ENCODE measurements around the gene VAV2.

The VAV2 gene

DNA sequence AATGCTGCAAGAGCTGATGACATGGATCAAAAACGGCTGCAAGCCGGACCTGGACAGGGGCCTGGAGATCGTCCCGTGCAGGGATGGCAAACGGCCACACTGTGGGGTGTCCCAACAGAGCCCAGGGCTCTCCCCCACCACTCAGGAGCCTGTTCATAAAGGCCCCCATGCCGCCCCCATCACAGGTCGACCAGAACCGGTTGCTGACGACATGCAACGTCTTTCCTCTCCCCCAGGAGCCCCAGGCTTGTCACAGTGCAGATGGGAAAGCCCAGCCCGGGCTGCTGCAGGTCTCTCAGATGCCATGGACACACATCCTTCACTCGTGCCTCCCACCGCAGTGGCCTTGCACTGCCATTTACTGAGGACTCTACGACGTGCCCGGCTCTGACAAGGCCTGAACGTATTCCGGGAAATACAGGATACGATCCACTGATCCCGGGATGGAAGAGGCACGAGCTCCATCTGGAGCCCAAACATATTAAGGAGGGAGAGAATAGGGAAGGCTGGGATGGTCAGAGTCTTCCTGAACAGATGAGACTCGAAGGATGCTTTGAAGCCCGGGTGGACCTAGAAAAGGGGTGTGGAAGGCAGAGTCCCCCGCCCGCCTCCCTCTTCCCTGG is 177.4 kb downstream of the VAV2 start:
- Mint-ChIP-seq H3K27me3 (no peaks in the 10 kb centered on the region), H3K4me3 (no peak overlapping the region), H3K27ac (no peak overlapping the region), H3K9me3 (no peaks in the 10 kb centered on the region), H3K4me1 (no peaks in the 10 kb centered on the region), H3K36me3 (no peaks in the 10 kb centered on the region)

DNA sequence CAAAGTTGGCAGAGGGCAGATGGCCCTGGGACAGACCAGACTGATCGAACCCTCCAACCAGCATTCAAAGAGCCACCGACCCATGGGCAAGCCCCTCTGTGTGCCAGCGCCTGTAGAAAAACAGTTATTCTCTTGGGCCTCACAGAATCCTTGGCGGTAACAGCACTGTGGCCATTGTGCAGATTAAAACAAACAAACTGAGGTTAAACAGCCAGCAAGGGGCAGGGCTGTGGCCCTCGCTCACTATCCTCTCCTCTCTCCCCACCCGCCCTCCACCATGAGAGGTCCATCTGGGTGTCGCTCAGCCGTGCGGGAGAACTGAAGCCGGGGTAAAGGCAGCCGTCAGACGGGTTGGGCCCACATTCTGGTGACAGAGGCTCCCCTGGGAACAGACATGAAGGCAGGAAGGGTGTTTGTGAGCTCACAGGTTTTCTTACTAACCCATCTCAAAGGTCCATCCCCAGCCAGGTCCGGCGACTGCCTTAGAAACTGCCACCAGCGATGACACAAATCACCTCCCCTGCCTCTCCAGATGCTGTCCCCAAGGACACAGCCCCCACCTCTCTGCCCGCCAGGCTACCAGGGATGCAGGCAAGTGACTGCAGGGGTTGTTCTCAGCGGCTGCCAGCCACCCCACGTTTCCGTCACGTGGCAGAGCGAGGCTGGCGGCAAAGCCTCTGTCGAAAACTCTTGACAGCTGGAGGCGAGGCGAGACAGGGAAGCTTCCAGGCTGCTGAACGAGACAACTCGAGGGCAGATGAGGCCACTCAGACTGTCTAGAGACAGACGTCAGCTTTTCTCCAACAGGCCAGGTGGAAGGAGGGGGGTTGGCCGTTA is 178.2 kb downstream of the VAV2 start:
- Mint-ChIP-seq H3K4me1 (no peaks in the 10 kb centered on the region), H3K27me3 (no peaks in the 10 kb centered on the region), H3K4me3 (no peak overlapping the region), H3K9me3 (no peaks in the 10 kb centered on the region), H3K36me3 (no peaks in the 10 kb centered on the region), H3K27ac (no peak overlapping the region)

DNA sequence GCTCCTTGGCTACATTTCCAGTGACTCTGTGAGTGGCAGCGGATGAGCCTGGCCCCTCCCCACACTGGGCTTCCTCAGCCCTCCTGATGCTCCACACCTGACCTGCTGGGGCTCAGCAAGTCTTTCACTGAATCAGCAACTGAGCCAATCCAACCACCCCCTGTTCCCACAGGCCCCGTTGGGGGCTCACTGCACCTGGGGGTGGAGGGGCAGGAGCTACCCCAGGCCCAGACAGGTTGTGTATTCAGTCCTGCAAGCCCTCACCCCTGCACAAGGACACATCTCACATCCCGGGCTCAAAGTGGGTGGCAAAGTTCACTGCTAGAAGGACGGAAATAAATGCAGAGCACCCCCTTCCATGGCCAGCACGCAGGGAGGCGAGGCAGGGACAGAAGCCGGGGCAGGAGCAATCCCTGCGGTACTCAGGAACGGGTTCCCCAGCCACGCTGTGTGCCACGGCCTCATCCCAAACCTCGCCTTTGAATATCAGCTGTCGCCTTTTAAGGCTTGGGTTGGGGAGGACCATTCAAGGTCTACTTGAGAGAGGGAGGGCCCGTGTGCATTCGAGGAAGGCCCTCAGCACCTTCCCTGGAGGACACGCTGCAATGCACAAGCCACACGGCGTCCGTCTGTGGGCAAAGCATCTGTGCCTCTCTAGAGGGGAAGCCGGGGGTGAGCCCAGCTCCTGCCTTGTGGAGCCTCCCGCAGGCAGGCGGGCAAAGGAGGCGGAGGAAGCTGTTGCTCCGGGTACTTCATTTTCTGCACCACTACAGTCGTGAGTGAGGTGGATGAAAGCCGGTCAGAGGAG is 179.0 kb downstream of the VAV2 start:
- Mint-ChIP-seq H3K27me3 (no peaks in the 10 kb centered on the region), H3K4me3 (no peak overlapping the region), H3K27ac (no peak overlapping the region), H3K9me3 (no peaks in the 10 kb centered on the region), H3K4me1 (no peaks in the 10 kb centered on the region), H3K36me3 (no peaks in the 10 kb centered on the region)

DNA sequence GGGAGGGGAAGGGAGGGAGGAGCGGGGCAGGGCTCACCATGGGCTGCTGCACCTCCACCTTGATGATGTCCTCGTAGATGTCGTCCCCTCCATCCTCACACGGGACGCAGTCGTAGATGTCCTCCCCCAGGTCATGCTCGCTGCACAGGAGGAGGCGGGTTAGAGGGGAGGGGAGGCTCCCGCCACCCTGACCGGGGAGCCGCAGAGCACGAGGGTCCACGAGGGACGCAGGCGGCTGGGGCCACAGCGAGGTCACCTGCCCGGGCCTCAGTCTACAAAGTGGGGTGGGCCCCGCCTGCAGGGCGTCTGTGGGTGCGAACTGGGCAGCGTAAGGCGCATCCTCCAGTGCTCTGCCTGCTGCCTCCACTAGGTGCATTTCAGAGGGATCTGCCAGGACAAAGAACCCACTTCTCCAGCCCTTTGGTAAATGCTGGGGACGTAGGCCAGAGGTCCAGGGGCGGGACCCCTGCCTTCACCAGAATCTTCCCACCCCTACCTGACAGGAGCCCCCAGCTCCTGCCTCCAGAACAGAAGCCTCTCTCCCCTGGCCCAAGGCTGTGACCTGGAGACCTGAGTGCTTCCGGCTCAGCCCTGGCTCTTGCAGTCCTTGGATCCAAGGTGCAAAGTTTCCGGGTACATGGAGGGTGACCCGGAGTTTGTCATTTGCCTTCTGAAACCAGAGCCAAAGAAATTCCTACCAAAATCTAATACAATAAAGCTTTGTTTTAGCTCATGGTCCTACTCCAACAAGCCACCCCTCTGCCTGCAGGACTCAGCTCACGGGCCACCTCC is 179.9 kb downstream of the VAV2 start:
- Mint-ChIP-seq H3K9me3 (no peaks in the 10 kb centered on the region), H3K27ac (no peak overlapping the region), H3K4me3 (no peak overlapping the region), H3K27me3 (no peaks in the 10 kb centered on the region), H3K4me1 (no peaks in the 10 kb centered on the region), H3K36me3 (no peaks in the 10 kb centered on the region)

DNA sequence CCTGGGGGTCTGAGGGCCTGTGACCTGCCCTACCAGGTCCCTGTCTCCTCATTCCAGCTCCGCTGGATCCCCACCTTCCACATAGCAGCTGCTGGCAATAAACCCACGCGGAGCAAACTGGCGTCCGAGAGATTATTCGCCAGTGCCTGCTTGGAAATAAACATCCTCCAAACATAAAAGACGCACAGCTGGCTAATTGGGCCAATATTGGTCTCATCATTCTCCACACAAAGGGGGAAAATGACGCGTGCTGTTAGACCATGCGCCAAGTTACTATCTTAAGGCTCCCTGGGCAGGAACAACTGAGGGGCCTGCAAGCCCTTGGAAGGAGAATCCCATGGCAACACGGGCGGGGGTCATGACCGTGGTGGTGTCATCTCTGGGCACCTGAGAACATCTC is 180.7 kb downstream of the VAV2 start:
- H3K27ac Mint-ChIP-seq, result no peak overlapping the region
- no peaks in the 10 kb centered on the region for H3K9me3 Mint-ChIP-seq
- no peak overlapping the region for H3K4me3 Mint-ChIP-seq
- no peaks in the 10 kb centered on the region for H3K27me3 Mint-ChIP-seq
- no peaks in the 10 kb centered on the region for H3K36me3 Mint-ChIP-seq
- H3K4me1 Mint-ChIP-seq, result no peaks in the 10 kb centered on the region

DNA sequence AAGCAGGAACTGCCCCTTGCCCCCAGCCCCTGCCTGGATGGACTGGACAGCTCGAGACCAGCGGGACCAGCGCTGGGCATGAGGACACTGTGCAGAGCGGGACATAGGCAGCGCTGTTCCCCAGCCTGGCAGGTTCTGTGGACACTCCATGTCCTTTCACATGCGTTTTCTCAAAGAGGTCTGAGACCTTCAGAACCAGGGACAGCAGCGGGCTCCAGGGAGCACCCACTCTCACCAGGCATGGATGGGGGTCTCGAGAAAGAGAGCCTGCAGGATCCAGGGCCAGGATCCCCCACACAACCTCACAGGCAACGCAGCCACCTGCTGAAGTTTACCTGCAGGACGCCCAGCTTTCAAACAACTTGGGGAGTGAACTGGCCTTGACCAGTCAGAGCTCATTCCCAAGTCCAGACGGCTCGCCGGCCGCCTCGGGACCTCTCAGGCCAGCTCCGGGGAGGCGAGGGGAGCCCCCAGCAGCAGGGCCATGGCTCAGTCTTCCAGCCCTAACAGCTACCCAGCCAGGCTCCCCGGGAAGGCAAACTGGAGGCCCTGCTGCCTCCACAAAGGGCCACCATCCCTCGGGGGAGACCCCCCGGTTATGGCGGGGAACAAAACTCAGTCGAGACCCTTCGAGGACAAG is 181.4 kb downstream of the VAV2 start:
- Mint-ChIP-seq H3K36me3 (no peaks in the 10 kb centered on the region), H3K9me3 (no peaks in the 10 kb centered on the region), H3K27ac (no peak overlapping the region), H3K4me1 (no peaks in the 10 kb centered on the region), H3K4me3 (no peak overlapping the region), H3K27me3 (no peaks in the 10 kb centered on the region)

DNA sequence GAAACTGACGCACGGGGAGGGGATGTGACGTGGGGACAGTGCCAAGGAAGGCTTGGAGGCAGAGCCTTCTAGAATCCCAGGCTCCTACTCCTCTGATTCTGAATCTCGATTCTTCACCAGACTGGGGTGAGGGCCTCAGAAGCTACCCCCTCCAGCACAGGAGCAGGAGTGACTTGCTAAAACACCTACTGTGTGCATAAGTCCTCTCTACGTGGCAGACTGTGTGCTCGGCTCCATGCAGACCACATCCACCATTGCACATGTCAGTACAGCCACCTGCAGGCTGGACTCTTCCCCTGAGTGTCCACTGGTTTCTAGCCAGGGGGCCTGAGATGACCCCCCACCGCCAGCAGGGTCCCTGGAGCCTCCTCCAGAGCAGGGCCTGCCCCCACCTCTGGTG is 182.8 kb downstream of the VAV2 start:
- Mint-ChIP-seq H3K9me3 (no peaks in the 10 kb centered on the region), H3K27ac (no peak overlapping the region), H3K27me3 (no peaks in the 10 kb centered on the region), H3K4me3 (no peak overlapping the region), H3K36me3 (no peaks in the 10 kb centered on the region), H3K4me1 (no peaks in the 10 kb centered on the region)

DNA sequence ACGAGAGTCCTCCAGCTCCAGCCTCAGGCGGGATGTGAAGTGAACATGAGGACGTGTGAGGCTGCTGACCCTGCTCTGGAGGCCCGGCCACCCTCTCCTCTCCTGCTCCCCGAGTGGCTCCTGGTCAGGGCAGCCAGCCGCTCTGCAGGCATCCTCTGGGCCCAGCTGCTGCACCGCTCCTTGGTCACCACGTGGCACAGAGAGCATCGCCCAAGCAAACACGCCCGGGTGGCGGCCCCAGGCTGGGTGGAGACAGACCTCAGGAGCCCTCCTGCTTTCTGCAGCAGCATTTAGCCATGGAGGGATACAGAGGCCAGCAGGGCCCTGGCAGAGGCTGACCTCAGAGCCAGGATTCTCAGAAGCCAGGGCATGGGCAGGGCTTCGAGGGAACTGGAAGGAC is 184.3 kb downstream of the VAV2 start:
- Mint-ChIP-seq H3K9me3 (no peaks in the 10 kb centered on the region), H3K36me3 (no peaks in the 10 kb centered on the region), H3K4me1 (no peaks in the 10 kb centered on the region), H3K27me3 (no peaks in the 10 kb centered on the region), H3K27ac (no peak overlapping the region), H3K4me3 (no peak overlapping the region)

DNA sequence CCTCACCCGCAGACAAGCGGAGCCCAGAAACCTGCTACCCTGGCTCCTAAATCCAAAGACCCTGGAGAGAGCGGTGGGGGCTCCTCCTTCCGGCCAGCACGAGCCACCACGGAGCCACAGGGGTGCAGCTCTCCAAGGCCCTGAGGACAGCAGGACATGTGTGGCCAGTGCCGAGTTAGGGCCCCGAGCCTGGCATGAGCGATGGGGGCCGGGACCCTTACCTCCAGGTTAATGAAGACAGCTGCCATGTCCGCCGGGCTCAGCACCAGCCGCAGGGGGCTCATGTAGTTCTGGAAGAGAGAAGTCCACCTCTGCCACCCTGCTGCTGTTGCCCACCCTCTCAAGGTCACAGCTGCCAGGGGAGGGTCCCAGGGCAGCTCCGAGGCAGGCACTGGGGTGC is 185.1 kb downstream of the VAV2 start:
- Mint-ChIP-seq H3K27ac (no peak overlapping the region), H3K36me3 (no peaks in the 10 kb centered on the region), H3K27me3 (no peaks in the 10 kb centered on the region), H3K4me3 (no peak overlapping the region), H3K9me3 (no peaks in the 10 kb centered on the region), H3K4me1 (no peaks in the 10 kb centered on the region)

DNA sequence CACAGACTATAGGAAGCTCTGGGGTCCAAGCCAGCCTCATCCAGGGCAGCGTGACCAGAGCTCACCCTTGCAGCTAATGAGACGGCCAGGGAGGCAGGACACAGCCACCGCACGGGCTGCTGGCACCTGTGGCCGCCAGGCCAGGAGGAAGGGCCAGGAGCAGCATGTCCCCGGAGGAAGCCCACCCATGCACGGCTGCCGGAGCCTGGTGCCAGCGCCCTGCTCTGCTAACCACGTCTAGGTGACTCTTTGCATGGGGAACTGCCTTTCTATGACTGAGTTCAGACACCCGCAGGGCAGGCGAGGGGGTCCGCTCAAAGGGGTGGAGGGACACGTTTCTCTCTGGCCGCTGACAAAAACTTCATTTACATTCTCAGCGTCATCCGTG is 185.5 kb downstream of the VAV2 start:
- Mint-ChIP-seq H3K27ac (no peak overlapping the region), H3K9me3 (no peaks in the 10 kb centered on the region), H3K4me3 (no peak overlapping the region), H3K27me3 (no peaks in the 10 kb centered on the region), H3K4me1 (no peaks in the 10 kb centered on the region), H3K36me3 (no peaks in the 10 kb centered on the region)

DNA sequence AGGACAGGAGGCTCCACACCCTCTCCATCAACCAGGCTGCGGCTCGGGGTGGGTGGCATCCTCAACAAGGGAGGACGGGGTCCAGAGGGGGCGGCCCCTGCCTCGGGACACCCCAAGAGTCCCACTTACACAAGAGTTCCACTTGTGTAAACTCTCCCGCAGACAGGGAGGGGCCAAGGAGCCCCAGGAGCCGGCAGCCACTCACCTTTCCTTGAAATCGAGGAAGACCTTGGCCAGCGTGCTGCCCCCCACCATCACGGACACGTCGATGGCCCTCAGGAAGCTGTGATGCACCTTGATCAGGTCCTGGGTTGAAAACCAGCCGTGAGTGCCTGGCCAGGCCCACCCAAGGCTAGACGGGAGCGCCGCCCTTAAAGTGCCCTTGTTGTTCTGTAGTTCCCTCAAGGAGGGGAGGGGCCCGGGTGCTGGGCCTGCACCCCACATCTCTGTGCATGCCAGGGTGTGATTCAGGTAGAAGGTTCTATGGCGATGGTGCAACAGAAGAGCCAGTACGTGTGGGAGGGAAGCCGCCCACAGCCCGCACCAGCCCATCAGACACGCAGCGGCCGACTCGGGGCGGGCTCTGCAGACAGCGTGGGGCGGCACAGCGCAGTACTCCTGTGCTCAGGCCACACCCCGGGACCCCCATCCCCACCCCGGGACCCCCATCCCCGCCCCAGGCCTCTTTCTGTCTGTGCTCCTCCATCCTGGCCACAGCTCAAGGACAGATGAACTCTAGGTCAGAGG is 186.1 kb downstream of the VAV2 start:
- Mint-ChIP-seq H3K4me1 (no peaks in the 10 kb centered on the region), H3K27me3 (no peaks in the 10 kb centered on the region), H3K9me3 (no peaks in the 10 kb centered on the region), H3K4me3 (no peak overlapping the region), H3K36me3 (no peaks in the 10 kb centered on the region), H3K27ac (no peak overlapping the region)

DNA sequence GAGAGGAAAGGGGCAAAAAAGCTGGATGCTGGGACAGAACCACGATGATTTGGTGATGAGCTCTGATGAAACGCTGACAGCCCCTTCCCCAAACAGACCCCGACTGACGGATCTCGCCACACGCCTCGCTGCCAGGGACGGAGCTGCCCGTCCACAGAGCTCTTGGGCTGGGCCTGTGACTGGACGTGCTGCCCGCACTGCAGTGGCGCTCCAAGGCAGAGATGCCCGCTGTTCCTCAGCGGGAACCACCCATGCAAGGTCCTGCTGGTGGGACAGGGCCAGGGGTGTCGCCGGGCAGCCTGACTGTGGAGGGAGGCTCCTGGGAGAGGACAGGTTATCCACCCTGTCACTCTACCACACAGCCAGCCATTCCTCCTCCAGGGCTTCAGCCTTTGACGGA is 187.9 kb downstream of the VAV2 start:
- Mint-ChIP-seq H3K27ac (no peak overlapping the region), H3K4me1 (no peaks in the 10 kb centered on the region), H3K36me3 (no peaks in the 10 kb centered on the region), H3K27me3 (no peaks in the 10 kb centered on the region), H3K4me3 (no peak overlapping the region), H3K9me3 (no peaks in the 10 kb centered on the region)

DNA sequence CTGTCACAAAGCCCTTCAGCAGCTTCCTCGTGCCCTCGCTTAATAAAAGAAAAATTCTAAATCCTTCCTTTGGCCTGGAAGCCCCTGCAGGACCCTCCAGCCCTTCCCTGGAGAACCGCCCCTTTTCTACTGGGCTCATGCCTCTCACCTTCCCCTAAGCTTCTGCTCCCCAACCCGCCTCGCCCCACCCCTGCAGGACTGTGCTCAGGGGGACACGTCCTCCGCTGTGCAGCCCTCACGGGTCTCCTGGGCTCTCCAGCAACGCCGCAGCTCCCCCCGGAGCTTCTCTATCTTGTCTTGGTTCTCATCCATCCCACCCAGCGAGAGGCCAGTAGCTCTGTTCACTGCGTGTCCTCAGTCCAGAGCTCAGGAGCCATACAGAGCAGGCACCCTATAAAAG is 188.4 kb downstream of the VAV2 start:
- H3K27ac Mint-ChIP-seq, result no peak overlapping the region
- H3K36me3 Mint-ChIP-seq, result no peaks in the 10 kb centered on the region
- H3K9me3 Mint-ChIP-seq, result no peaks in the 10 kb centered on the region
- no peaks in the 10 kb centered on the region for H3K27me3 Mint-ChIP-seq
- H3K4me1 Mint-ChIP-seq, result no peaks in the 10 kb centered on the region
- H3K4me3 Mint-ChIP-seq, result no peak overlapping the region

DNA sequence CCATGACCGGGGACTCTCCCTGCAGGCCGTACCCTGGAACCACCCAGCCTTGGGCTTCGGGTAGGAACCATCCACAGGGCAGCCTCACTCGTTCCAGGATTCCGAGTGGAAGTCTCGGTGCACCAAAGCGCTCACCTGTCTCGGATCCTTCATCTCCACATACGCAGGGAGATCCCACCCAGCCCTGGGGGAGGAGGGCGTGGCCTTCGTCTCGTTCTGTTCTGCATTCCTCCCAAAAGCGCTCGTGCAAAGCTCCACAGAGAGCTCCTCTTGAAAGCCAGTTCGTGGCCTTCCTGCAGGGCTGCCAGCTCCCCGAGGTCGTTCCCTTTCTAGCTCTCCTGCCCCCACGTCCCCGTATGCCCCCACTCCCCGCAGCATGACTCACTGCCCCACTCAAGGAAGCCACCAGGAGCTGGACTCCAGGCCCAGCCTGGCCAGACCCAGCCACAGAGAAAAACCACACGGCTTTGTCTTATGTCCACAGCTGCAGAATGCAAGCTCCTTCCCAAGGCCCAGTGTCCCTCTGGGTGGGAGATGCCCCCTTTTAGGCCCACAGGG is 189.0 kb downstream of the VAV2 start:
- H3K36me3 Mint-ChIP-seq, result no peaks in the 10 kb centered on the region

More for the DNA sequence above, 189.0 kb downstream of the VAV2 start:
- Mint-ChIP-seq H3K4me3 (no peak overlapping the region), H3K9me3 (no peaks in the 10 kb centered on the region), H3K4me1 (no peaks in the 10 kb centered on the region), H3K27me3 (no peaks in the 10 kb centered on the region), H3K27ac (no peak overlapping the region)
